DMS53 treated with DMSO at 0.1 percent for 48 hours (cell line): ENCODE results near the gene CYTH4.

ENCODE experiments used
- DNase-seq: peaks from one replicate; lab custom pipeline; 2025; ENCODE audit not compliant: unreplicated experiment; lab: John Stamatoyannopoulos, UW

The CYTH4 gene

DNA sequence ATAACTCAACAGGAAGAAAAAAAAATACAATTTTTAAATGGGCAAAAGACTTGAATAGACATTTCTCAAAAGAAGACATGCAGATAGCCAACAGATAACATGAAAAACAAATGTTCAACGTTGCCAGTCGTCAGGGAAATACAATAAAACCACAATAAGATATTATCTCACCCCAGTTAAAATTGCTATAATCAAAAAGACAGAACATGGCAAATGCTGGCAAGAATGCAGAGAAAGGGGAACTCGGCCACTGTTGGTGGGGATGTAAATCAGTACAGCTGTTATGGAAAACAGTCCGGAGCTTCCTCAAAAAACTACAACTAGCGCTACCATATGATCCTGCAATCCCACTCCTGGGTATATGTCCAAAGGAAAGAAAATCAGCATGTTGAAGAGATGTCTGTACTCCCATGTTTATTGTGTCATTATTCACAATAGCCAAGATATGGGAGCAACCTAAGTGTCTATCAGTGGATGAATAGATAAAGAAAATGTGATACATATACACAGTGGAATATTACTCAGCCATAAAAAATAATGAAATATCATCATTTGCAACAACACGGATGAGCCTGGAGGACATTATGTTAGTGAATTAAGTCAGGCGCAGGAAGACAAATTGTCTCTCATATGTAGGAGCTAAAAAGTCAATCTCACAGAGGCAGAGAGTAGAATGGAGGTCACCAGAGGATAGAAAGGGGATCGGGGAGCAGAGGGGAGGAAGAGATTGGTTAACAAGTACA is 12.2 kb upstream of the CYTH4 start:
- no peak for DNase-seq

DNA sequence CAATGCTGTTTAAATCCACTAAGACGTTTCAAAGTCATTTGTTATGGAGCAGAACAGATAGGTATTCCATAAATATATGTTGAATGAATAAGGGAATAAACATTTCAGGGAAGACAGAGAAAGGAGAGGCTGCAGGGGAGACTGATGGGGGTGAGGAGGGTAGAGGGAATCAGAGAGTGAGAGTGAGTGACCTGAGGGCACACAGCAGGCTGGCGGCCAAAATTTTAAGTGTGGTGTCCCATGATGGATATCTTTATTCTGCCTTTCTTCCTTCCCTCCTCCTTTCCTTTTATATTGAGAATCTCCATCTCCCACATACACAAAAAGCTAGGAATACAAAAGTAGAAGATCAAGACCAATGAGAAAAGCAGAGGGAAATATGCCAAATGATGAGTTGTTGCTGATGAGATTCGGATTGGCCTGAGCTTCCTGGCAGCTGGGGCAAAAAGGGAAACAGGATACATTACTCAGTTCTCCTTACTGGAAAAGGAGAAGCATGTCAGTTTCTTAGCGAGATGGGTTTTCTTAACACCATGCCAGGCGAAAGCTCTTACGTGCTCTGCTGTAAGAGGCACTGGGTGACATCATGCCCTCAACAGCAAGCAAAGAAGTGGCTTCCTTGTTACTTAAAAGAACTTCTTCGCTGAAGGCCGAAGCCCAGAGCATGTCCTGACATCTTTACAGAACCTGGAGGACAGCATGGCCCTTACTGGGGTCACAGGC is 11.2 kb upstream of the CYTH4 start:
- no peak for DNase-seq

DNA sequence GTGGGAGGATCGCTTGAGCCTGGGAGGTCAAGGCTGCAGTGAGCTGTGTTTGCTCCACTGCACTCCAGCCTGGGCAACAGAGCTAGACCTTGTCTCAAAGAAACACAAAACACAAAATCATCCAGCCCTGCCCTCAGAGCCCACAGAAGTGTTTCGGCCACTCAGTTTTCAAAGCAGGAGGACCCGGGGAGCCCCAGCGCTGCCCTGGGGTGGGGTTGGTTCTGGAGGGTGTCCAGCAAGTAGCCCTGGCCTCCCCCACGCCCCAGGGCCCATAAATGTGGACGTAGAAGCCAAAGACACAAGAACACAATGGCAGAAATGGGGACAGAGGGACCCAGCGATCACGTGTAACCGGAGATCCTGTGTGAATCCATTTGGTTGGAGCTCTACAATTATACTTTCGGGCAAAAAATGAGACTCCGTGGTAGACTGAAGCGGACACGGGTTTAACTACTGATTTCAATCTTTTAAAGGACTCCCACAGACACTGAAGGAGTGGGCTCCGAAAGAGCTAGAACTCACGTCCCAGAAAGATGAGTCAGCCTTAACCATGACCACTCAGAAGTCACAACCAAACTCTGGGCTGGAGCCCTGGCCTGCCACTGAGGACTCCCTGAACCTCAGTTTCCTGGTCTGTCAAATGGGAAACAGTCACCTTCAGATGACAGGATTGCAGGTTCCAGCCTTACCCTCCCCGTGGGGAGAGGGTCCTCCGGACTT is 9.0 kb upstream of the CYTH4 start:
- no peak for DNase-seq

DNA sequence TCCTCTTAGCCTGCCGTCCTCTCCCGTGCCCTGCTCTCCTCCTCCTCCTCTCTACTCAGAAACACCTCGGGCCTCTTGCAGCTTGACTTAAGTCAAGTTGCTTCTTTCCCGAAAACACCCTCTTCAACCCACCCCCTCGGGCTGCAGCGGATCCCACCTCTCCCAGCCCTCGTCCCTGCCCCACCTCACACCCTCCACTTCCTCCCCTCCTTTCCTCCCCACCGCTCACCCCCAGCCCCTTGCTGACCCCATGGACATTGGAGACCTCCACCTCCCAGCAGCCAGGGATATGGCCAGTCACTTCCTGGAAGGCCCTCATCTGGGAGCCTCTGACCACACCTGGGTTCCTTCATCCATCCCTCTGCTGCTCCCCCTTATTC is 8.5 kb upstream of the CYTH4 start:
- DNase-seq: no peak

DNA sequence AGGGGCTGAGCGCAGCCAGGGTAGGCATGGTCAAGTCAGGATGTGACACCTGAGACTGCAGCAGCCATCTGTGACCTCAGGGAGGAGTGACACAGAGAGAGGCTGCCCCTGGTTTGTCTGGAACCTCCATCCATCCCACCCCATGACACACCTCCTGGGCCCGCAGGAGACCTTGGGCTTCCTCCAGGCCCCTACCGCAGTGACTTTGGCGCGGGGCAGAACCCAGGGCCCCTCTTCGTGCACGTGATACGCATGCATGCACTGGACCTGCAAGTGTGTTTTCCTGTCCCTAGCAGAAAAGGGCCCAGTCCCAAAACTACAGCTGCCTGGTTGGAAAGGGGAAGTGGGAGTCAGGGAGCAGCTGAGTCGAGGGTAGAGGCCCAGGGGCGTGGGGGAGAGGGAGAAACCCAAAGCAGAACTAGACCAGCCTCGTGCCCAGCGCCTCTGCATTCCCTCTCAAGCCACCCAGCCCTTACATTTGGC is 7.9 kb upstream of the CYTH4 start:
- DNase-seq: no peak

DNA sequence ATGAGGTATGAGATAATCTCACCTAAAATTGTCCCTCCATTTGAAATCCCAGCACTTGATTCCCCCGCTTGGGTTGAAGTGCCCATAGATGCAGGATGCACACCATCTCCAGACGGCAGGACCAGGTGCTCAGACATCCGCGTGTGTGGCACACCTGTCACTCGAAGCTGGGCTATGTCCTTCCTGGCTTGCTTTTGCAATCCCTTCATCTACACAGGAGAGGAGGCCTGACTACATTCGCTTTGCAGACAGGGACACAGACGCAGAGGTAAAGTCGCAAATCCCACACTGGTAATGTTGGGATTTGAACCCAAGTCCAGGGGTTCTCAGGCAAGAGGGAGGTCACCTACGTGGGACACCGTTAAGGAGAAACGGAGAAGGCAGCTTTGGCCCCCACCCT is 7.2 kb upstream of the CYTH4 start:
- DNase-seq: no peak

GRCh38 chr22:37275622-37276021 is 6.7 kb upstream of the CYTH4 start:
- no peak for DNase-seq

- no peak for DNase-seq
These were observed 5.5 kb upstream of the CYTH4 start for GRCh38 chr22:37276776-37277175.

GRCh38 chr22:37277384-37277783 is 4.9 kb upstream of the CYTH4 start:
- no peak for DNase-seq

DNA sequence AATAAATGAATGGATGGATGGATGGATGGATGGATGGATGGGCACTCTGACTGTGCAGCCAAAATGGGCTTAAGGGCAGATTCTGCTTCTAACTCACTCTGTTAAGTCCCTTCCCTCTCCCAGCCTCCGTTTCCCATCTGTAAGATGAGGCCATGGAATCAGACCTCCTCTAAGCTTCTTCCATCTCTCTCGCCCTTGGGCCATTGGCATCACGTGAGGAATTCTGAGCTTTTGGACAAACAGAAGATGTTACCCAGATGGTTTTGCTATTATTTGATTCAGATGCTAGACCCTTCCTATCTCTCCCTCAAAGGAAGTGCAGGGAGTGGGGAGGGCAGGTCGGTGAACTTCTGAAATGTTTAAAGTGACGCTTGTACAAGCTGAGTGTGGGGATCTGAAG is 4.0 kb upstream of the CYTH4 start:
- no peak for DNase-seq

DNA sequence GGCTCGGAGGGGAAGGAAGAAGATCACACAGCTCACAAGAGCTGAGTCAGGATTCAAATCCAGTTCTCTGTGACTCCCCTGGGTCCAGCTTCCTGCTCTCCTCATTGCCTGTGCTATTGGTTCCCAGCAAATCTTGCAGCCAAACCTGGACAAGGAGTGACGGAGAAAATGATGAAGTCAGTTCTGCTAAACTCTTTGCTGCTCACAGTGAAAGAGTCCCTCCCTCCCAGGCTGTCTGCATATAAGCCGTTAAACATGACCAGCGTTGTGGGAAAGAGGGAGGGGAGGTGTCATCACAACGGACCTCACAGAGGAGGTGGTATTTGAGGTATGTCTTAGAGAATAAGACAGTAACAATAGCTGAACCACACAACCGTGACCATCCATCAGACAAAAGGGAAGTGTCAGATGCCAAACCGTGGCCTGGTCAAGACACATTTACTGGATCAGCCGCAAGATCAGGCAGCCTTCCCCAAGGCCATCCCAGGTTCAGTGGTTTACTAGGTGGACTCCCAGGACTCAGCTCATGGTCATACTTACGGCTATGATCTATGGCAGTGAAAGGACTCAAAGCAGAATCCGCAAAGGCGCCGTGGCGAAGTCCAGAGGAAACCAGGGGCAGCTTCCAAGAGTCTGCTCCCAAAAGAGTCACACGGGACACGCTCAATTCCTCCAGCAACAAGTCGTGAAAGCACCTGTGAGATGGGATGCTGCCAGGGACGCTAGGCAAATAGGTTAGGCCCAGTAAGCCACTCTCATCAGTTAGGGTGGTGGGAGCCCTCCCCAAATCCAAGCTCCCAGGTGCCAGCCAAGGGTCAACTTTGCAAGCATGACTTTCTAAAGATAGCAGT is 2.8 kb upstream of the CYTH4 start:
- no peak for DNase-seq

- no peak for DNase-seq
These were observed 1.6 kb upstream of the CYTH4 start for GRCh38 chr22:37280718-37281117.

GRCh38 chr22:37281195-37281594 is 1.1 kb upstream of the CYTH4 start:
- no peak for DNase-seq

DNA sequence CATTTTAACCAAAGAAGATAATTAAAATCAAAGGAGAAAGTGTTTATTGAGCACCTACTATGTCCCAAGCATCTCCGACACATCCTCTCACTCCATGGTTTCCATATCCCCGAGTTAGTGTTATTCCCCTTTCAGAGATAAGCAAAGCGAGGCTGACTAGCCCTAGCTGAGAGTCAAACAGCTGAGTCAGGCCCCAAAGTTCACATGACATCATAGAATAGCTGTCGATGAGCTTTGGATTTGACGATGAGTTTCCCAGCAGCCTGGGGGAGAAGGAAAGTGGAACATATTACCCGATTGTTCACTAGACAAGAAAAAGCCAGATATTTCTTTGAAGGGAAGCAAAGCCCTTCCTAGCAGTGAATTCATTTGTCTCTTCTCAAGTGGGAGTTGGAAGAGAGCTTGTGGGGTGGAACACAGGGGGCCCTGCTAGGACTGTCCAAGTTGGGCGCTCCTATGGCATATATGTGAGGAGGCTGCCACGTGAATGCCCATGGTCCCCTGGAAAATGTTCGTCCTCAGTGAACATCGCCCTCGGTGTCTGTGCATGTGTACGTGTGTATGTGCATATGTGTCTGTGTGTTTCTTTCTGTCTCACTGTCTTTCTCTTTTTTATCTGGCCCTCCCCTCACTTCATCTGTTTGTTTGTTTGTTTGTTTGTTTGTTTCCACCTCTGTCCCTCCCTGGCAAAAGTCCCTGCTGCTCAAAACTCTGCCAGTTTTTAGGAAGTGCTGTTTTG is 493 bp upstream of the CYTH4 start:
- DNase-seq: no peak

DNA sequence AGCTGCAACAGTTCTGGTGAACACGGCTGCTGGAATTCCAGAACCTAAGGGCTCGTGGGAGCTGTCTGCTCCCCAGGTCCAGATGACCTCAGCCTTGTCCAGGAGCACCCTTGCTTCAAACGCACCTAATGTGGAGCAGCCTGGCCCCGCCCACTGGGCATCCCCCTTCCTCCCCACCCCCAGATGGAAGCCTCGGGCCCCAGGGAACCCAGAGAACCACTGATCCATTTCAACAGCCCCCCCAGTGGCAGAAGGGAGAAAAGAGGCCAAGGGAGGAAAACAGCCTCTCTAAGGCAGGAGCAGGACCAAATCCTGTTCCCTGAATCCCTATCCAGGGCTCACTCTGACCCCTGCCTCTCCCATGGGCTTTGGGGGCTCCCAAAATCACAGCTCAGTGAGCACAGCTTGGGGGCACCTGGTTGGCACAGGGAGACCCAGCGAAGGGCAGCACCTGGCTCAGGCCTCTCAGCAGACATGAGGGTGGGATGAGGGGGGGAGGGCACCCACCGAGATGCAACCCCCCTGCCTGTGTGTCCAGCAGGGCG is 1.2 kb downstream of the CYTH4 start:
- no peak for DNase-seq

- DNase-seq: no peak
These were observed 2.0 kb downstream of the CYTH4 start for GRCh38 chr22:37284126-37284804.

DNA sequence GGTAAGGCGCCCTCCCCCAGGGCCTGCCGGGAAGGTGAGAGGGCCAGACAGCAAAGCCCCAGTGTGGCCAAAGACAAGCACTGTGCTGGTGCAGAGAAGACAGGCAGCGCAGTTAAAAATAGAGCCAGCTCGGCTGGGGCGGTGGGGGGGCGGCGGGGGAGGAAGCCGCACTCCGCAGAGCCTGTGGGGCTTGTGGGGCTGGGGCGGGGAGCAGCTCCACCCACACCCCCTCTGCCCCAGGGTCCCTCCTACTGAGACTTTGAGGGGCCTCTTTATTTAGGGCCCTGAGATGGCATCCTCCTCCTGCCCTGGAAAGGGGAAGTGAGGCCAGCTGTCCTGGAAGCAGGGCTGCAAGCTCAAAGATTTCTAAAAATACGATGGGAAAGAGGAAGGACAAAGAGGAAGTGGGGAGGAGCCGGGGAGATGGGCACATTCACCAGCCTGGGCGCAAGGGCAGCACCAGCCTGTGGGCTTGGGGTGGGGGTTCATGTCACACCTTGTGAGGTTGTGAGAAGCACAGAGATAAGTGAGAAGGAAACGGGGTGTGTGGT is 2.6 kb downstream of the CYTH4 start:
- no peak for DNase-seq

GRCh38 chr22:37285937-37286336 is 3.6 kb downstream of the CYTH4 start:
- no peak for DNase-seq

DNA sequence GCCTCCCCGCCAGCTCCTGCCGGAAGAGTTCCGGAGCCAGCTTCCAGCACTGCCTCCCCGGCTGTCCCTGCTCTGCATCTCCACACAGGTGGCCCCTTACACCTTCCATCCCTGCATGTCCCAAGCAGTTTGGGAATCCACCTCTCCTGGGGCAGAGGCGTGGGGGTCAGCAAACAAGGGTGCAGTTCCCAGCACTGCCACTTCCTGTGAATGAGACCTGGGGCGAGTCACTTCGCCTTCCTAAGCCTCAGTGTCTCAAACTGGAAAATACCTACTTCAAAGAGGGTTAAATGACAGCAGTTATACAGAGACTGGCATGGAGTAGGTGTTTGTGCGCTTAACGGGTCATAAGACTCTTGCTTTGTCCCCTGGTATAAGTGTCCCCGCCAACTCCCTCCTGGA is 5.2 kb downstream of the CYTH4 start:
- no peak for DNase-seq
